Measurements from ENCODE around the gene ITGBL1. TPM values are rescaled to one million over a fixed set of nuclear protein-coding genes. Genes with fewer than 3 reads are reported as not detected.

Gene ITGBL1
- total RNA-seq, 2 experiments from 2014 or later = not detected

DNA sequence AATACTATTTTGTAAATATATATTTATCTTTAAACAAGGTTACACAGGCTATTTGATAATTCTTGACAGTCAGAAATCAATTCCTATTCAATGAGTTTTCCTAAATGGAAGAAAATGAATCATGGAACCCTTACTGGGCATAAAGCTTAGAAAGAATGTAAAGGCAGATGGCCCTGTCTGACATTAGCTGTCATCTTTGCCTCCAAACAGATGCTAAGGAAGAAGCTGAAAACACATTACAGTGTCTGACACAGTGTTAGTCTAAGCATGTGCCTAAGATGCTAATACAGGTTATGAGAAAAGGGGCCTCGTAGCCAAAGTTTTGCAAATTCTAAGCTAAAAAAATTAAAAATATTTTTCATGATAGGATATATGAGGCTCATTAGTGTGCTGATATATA lies 112.8 kb downstream of the ITGBL1 start:
- H3K9me2 ChIP-seq (ENCODE audit: insufficient read depth, low read length) = no peaks in the 10 kb centered on the region
- no TSS peak for BruUV-seq (replicated peaks)
- no peak overlapping the region for H2AFZ ChIP-seq (ENCODE audit: low read length)
- TF ChIP-seq, protein P1, sequence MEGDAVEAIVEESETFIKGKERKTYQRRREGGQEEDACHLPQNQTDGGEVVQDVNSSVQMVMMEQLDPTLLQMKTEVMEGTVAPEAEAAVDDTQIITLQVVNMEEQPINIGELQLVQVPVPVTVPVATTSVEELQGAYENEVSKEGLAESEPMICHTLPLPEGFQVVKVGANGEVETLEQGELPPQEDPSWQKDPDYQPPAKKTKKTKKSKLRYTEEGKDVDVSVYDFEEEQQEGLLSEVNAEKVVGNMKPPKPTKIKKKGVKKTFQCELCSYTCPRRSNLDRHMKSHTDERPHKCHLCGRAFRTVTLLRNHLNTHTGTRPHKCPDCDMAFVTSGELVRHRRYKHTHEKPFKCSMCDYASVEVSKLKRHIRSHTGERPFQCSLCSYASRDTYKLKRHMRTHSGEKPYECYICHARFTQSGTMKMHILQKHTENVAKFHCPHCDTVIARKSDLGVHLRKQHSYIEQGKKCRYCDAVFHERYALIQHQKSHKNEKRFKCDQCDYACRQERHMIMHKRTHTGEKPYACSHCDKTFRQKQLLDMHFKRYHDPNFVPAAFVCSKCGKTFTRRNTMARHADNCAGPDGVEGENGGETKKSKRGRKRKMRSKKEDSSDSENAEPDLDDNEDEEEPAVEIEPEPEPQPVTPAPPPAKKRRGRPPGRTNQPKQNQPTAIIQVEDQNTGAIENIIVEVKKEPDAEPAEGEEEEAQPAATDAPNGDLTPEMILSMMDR (conservative IDR thresholded peaks at IDR 0.05; ENCODE audit: low read length) = no peak
- H3K4me3 ChIP-seq (ENCODE audit: low read depth, low read length, poor library complexity, severe bottlenecking) = no peak overlapping the region
- H3K27ac ChIP-seq (ENCODE audit: low read depth, low read length, poor library complexity, severe bottlenecking) = no peak overlapping the region
- H3K9me3 ChIP-seq (ENCODE audit: low read length) = no peaks in the 10 kb centered on the region
- DNase-seq (ENCODE audit: low spot score) = no peak
- intact Hi-C loops (cut with micrococcal nuclease; ENCODE audit: unreplicated experiment) = no loop called here
- H4K20me1 ChIP-seq (ENCODE audit: insufficient read depth, low read length) = no peaks in the 10 kb centered on the region
- CTCF ChIA-PET (ENCODE audit: unreplicated experiment) = no interaction called here
- no peaks in the 10 kb centered on the region for H3K79me2 ChIP-seq (ENCODE audit: insufficient read depth, low read depth, low read length)
- no peaks in the 10 kb centered on the region for H3K36me3 ChIP-seq (ENCODE audit: insufficient read depth, low read length)
- no peaks in the 10 kb centered on the region for H3K4me1 ChIP-seq (ENCODE audit: insufficient read depth, low read length, poor library complexity, severe bottlenecking)
- no peak overlapping the region for H3K4me2 ChIP-seq (ENCODE audit: low read length)
- POLR2A ChIA-PET = no interaction called here

DNA sequence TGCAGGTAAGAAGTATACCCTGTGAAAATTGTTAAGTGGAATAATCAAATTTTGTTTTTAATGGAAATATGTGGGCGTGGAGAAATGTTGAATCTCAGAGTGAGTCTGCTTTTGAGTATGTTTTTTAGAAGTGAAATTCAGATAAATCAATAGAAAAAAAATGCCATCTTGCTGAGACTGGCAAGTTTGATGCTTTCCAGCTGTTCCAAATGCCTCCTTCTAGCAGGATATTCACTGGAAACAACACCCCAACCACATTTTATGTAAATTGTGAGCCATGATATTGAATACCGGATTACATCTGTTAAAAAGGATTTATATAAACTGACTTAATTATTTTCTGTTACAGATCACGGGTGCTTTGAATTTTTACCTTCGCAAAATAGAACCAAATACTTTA lies 115.4 kb downstream of the ITGBL1 start:
- ChIA-PET CTCF (ENCODE audit: unreplicated experiment) (no interaction called here), POLR2A (interaction anchor here (0.7 kb wide), 1 partner anchor 463 kb away, joined by 3 read pairs; no protein-coding TSS in a partner anchor)
- no TSS peak for BruUV-seq (replicated peaks)
- no peaks in the 10 kb centered on the region for H4K20me1 ChIP-seq (ENCODE audit: insufficient read depth, low read length)
- H3K4me1 ChIP-seq (ENCODE audit: insufficient read depth, low read length, poor library complexity, severe bottlenecking) = no peaks in the 10 kb centered on the region
- H3K4me2 ChIP-seq (ENCODE audit: low read length) = no peak overlapping the region
- no peaks in the 10 kb centered on the region for H3K79me2 ChIP-seq (ENCODE audit: insufficient read depth, low read depth, low read length)
- no peak overlapping the region for H3K27ac ChIP-seq (ENCODE audit: low read depth, low read length, poor library complexity, severe bottlenecking)
- no peaks in the 10 kb centered on the region for H3K9me2 ChIP-seq (ENCODE audit: insufficient read depth, low read length)
- H3K9me3 ChIP-seq (ENCODE audit: low read length) = no peaks in the 10 kb centered on the region
- DNase-seq (ENCODE audit: low spot score) = no peak
- no peaks in the 10 kb centered on the region for H3K36me3 ChIP-seq (ENCODE audit: insufficient read depth, low read length)
- no peak for TF ChIP-seq EZH2phosphoT487 (IDR thresholded peaks at IDR 0.05; ENCODE audit: borderline replicate concordance, low read depth, low read length)
- TF ChIP-seq, protein P1 (conservative IDR thresholded peaks at IDR 0.05; ENCODE audit: low read length) = no peak
- H2AFZ ChIP-seq (ENCODE audit: low read length) = no peak overlapping the region
- intact Hi-C loops (cut with micrococcal nuclease; ENCODE audit: unreplicated experiment) = no loop called here
- H3K4me3 ChIP-seq (ENCODE audit: low read depth, low read length, poor library complexity, severe bottlenecking) = no peak overlapping the region

DNA sequence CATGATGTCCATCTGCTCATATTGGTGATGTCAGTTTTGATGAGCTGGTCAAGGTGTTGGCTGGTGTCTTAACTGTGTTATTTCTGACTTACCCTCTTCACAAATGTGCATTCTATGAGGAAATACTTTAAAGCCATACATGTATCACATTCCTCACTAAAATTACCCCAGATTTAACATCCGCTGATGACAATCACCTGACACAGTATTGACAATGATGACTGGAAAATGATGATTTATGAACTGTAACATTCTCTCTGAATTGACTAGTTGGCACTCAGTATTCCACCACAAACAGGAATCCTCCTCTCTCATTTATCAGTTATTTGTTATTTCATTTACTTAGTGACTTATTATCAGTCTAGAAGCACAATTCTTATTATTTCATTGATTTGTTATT lies 117.3 kb downstream of the ITGBL1 start:
- no peak for DNase-seq (ENCODE audit: low spot score)
- no peak overlapping the region for H3K27ac ChIP-seq (ENCODE audit: low read depth, low read length, poor library complexity, severe bottlenecking)
- no peak overlapping the region for H3K4me3 ChIP-seq (ENCODE audit: low read depth, low read length, poor library complexity, severe bottlenecking)
- no peaks in the 10 kb centered on the region for H3K9me3 ChIP-seq (ENCODE audit: low read length)
- H3K9me2 ChIP-seq (ENCODE audit: insufficient read depth, low read length) = no peaks in the 10 kb centered on the region
- CTCF ChIA-PET (ENCODE audit: unreplicated experiment) = no interaction called here
- no peak overlapping the region for H3K4me2 ChIP-seq (ENCODE audit: low read length)
- no peaks in the 10 kb centered on the region for H3K4me1 ChIP-seq (ENCODE audit: insufficient read depth, low read length, poor library complexity, severe bottlenecking)
- no peaks in the 10 kb centered on the region for H4K20me1 ChIP-seq (ENCODE audit: insufficient read depth, low read length)
- H2AFZ ChIP-seq (ENCODE audit: low read length) = no peak overlapping the region
- TF ChIP-seq, protein P1 (conservative IDR thresholded peaks at IDR 0.05; ENCODE audit: low read length) = no peak
- no peak for TF ChIP-seq EZH2phosphoT487 (IDR thresholded peaks at IDR 0.05; ENCODE audit: borderline replicate concordance, low read depth, low read length)
- intact Hi-C loops (cut with micrococcal nuclease; ENCODE audit: unreplicated experiment) = no loop called here
- no peaks in the 10 kb centered on the region for H3K79me2 ChIP-seq (ENCODE audit: insufficient read depth, low read depth, low read length)
- no peaks in the 10 kb centered on the region for H3K36me3 ChIP-seq (ENCODE audit: insufficient read depth, low read length)
- POLR2A ChIA-PET = no interaction called here
- no TSS peak for BruUV-seq (replicated peaks)
